NOMO-1 treated with dmso at 0.1 percent for 144 hours (cell line): ENCODE results near the gene RAI1.

ENCODE experiments used
- DNase-seq: peaks from one replicate; lab custom pipeline; 2025; ENCODE audit not compliant: unreplicated experiment; lab: John Stamatoyannopoulos, UW

Gene RAI1

DNA sequence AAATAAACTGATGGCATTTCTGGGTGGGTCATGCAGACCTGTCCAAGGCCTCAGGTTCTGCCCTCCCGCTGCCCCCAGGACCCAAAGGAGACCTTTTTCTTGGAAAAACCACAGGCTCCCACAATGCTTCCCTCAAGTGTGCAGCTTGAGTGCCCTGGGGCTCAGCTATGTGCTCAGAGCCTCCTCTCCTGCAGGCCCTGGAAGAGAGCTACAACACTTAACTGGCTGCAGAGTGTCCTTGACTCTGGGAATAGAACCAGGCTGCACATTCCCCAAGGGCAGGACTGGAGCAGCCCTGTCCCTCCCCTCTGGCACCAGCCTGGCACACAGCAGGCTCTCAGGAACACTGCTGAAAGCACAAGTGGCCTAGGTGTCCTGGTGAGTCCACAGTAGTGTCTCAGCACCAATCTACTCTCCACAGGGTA lies 160.4 kb downstream of the RAI1 start:
- no peak for DNase-seq

DNA sequence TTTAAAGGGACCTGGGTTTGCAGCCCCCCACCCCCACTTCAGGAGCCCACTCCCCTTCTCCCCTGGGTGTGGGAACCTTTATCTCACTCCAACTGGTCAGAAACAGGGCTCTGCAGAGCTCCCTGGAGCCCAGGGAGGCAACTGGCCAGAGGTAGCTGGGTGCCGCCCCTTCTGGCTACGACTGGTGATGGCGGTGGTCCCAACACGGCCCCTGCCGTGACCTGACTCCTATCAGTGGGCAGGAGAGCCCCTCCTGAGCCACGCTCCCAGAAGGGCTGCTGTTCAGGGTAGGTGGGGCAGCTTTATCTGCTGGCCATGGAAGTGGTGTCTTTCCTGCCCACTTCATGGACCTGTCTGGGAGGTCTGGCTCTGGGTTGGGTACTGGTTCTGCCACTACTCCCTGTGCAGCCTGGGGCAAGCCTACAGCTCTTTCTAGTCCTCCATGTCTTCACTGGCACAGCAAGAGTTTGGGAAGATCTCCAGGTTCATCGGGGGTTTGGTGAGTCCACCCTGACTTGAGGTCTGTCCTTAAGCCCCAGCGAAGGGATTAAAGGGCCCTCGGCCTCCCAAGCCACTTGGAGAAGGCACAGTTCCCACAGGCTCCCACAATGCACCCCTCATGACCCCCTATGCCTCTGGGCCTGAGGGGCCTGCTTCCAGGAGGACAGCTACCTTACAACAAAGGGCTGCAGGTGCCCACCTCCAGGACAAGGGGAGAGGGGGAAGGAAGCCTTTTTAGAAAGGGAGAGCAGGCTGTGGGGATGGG lies 161.0 kb downstream of the RAI1 start:
- no peak for DNase-seq

DNA sequence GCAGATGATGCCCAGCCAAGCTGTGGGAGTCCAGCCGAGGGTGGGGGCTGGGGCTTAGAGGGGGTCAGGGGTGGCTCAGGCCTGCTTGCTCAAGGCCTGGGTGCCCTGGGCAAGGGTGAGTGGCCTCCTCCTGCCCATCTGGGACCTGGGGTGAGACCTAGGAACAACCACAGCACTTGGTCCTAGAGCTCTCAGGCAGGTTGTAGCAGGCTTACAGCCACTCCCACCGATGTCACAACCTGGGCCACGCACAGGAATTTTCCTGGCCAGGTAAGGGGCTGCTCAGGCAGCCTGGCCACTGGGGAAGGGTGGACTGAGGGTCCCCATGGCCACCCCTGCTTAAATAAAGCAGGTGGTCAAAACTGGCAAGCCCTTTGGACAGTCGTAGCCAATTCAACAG lies 161.8 kb downstream of the RAI1 start:
- no peak for DNase-seq

DNA sequence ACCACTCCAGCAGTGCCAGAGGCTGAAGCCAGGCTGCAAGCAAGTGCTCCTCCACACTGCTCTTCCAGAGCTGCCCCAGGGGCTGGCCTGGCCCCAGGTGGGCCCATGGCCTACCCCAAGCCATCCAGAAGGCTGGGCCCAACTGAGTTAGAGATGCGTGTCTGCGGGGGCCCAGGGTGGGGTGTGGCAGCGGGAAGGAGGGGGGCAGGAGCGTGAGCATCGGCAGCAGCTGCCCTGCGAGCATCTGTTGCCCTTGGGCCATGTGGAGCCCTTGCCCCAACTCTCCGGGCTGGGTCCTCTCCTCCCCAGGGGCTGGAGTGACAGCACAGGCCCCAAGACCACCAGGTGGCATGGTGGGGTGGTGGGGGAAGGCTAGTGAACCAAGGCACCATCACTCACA lies 162.8 kb downstream of the RAI1 start:
- DNase-seq, result no peak

DNA sequence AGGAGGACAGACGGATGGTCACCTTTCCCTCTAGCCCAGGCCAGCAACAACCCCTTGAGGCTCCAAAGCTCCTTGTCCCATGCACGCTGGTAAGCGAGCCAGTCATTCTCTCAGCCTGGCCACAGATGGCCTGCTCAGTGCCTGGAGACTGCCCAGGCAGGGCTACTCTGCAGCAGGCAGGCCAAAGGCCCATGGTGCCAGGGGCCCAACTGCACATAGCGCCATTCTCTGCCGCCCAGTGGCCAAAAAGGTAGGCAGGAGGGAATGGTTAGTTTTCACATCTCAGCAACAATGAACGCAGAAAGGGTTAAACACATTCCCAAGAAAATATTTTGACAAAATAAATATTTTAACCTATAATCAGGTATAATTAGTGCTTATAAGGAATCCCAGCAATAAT lies 163.2 kb downstream of the RAI1 start:
- DNase-seq, result no peak

DNA sequence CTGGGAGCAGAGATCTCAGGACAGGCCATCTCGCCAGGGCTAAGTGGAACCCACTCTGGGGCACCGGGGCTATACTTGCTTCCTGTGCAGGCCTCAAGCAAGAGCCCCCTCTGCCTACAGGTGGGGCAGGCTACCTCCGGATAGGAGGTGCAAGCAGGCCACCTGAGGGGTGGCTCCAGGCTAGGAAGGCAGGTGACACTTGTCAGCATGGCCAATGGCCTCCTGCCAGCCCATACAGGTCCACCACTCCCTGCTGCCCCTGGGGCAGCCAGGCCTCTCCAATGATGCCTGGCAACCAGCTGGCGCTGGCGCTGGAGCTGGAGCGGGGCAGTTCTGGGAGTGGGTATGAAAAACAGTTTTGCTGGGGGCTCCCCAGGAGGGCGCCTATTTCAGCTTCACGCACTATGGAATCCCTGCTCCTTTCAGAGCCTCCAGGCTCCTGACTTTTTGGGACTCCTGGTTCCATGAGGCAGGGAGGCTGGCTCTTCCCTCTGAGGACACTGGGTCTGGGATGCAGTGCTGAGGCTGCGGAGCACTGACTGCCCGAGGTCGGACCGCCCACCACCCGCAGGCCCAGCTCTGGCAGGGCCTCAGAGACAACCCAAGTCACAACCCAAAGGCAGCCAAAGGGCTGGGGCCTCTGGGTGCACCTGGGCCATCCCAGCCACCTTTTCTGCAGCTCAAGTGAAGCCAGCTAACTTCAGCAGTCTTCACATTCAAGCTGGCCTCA lies 164.0 kb downstream of the RAI1 start:
- DNase-seq, result no peak

DNA sequence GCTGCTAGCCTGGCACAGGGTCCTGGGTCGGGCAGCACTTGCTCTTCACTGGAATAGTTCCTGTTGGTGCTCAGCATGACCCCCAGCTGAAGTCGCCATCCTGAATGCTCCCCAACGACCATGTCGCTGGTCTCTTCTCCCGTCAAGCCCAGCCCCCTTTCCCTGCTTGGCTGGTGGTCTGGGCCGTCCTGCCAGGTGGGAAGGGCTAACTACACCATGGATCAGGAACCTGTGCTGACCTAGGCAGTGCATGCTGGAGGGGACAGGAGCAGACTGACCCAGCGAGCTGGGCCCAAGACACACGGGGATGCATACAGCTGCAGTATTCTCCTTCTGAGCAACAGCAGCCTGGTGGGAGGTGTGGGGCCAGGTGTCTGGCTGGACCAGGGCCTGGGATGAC lies 164.7 kb downstream of the RAI1 start:
- no peak for DNase-seq

DNA sequence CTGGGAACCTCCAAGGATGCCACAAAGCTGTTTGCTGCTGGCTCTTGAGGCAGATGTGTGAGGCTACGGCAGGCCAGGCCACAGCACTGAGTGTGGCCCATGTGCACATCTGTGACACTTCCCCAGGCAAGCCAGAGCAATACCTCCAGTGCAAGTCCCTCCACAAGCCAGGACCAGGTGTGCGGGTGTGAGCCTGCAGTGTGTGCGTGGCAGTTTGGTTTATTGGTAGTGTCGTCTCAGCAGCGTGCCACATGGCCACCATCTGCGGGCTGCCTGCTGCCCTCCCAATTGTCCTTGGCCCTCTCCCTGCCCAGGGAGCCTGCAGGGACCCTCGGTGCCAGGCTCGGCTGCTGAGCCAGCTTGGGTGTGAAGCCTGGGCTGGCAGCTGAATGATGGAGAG lies 165.4 kb downstream of the RAI1 start:
- DNase-seq, result no peak

DNA sequence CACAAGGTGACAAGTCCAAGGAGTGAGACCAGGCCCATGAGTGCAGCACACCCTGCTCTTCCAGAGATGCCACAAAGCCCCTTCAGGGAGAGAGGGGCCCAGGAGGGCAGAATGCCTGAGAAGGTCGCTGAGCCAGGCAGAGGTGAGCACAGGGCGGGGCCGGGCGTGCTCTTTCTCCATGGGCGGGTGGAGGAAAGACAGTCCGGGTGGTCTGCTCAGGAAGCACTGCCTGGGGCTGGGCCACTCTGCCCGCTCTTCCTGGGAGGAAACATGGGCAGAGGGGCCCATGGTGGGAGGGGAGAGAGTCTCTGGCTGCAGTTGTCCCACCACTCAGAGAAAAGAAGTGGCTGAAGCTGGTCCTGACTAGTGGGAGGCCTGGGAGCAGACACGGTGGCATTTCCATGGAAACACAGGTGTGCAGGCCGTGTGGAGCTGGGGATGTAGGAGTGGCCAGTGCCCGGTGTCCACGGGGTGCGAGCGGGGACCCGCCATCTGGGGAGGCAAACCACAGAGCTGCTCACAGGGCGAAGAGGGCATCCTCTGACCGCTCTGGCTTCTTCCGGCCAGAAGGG lies 165.9 kb downstream of the RAI1 start:
- no peak for DNase-seq

DNA sequence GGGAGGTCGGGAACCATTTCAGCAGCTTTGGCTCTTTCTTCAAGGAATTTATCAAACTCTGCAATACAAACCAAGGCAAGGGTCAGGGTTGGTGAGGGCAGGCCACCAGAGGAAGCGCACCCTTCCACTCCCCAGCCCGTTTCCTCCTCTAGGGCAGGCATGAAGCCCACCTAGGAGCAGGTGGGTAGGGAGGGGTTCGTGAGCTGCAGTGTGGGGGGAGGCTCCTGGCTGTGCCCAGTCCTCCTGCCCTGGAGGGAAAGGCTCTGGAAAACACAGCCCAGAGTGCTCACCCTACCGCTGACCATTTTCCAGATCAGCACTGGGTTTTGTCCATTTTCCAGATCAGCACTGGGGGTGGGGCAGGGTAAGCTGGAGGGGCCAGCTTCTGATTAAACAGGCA lies 166.5 kb downstream of the RAI1 start:
- no peak for DNase-seq

DNA sequence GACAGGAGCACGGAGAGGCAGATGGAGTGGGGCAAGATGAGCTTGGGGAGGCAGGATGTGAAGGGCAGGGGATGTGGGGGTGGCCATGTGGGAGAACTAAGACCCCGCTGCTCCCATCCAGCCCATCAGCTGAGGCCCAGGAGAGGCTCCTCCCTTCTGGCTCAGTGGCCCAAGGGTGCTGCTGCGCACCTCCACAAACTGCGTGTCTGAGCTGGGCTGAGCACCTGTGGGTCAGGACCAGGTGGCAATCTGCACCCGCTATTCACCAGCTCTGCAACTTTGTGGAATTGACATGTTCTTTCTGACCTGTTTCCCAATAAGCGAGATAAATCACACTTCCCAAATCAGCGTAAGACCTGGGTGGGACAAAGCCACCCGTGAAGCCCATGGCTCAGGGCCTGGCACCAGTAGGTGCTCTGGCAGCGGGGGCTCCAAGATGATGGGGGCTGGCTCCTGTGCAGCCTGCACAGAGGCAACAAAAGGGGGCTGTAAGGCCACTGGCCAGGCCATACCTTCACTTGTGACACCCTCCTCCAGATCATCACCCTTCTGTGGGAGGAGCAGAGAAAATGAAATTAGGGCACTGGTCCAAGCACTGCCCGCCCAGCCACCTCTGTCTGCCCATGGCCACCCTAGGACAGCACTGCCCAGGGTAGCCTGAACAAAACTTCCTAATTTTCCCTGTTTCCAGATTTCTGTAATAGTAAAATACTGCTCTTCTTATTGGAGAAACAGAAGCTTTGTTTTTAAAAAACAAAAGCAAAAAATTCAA lies 167.2 kb downstream of the RAI1 start:
- no peak for DNase-seq

DNA sequence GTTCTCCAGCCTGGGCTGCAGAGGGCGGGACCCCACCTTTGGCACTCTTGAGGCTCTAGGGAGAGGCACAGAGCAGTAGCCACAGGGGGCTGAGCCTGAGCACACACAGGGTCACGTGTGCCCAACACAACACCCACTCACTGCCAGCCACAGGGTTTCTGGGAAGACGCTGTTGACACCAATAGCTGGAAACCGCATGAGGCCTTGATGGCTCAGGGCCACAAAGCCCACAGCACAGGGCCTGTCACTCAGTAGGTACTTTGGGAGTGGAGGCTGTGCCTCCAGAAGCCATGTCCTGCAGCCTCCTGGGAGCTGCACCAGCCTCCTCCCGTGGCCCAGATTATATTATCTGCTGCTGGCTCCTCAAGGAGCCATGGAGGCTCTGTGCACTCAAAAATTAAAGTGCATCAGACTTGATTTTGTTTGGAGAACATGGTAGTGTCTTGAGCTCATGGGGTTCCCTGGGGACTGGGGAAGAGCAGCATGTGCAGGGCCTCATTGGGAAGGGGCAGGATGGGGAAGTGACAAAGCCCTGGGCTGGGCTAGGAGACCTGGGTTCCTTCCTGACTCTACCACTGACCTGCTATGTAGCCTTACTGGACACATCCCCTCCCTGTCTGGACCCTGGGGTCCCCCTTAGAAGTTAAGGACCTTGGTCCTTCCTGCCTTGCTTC lies 168.0 kb downstream of the RAI1 start:
- DNase-seq, result no peak

DNA sequence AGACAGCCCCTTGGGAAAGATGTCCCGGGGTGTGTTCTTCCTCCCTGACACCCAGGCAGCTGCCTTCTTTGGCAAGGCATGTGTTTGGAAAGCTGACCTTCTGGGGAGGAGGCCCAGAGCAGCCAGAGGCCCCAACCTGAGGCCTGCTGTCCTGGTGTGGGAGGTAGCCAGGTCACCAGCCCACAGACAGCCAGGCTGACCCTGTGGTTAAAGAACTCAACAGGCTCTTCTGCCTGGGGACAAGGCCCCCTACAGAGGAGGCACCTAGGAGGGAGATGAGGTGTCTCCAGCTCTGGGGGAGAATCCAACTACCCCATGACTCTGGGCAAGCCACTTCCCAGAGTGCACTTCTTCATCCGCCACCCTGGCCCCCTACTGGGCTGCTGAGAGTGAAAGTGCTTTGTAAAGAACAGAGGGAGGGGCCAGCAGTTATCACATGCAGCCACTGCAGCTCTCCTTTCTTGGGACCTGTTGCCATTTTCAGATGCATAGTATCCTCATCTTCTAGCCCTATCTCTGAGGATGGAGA lies 168.7 kb downstream of the RAI1 start:
- DNase-seq, result no peak

DNA sequence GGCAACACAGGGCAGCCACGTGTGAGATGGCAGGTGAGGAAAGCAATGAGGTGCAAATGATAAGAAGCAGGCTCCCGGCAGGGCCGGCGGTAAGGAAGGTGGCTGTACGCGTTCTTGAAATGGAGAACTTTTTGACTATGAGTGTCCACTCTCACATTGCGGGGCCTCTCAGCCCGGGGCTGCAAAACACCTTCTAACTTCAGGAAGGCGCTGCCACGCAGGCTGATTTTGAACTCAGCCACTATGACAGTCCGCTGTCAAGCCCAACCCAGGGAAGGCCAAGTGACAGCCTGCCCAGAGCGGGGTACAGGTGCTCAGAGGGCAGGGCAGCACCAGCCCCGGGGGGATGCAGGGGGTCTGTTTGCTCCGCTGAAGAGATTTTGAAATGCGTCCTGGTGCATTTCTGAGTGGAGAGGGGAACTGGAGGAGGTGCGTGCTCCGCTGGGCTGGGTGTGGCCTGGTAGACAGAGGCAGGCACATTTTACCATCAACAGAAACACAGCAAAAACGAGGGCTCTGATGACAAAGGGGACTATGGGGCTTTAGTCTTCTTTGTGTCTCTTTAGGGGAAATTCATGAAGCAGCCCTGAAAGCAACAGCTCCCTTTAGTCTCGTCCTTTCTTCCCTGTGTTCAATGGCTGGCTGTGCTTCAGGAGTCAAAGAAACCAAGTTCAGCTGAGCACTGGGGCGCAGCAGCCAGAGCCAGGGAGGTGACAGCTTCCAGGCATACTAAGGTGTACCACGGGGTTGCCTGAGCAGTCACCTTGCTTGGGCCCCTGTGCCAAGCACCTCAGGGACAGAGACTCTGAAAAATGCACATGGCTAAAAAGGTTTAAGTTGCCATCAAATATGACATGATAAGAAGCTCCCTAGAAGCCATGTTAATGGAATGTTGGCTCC lies 170.1 kb downstream of the RAI1 start:
- DNase-seq, result no peak

DNA sequence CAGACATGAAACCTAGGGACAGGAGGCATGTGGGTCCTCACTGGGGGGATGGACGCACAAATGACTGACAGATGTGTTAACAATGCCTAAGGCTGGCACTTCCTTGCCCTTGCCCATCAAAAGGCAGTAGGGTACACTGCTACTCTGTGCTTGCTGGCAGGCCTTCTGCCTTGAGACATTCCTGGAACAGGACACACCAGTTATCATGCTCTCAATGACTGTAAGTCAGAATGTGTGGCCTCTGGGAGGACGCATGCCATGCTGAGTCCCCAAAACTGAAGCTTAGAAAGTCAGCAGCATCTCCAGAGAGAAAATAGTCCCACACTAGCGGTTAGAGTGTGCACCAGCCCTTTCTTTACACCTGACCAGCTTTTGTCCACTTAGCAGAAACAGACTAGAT lies 171.7 kb downstream of the RAI1 start:
- no peak for DNase-seq

DNA sequence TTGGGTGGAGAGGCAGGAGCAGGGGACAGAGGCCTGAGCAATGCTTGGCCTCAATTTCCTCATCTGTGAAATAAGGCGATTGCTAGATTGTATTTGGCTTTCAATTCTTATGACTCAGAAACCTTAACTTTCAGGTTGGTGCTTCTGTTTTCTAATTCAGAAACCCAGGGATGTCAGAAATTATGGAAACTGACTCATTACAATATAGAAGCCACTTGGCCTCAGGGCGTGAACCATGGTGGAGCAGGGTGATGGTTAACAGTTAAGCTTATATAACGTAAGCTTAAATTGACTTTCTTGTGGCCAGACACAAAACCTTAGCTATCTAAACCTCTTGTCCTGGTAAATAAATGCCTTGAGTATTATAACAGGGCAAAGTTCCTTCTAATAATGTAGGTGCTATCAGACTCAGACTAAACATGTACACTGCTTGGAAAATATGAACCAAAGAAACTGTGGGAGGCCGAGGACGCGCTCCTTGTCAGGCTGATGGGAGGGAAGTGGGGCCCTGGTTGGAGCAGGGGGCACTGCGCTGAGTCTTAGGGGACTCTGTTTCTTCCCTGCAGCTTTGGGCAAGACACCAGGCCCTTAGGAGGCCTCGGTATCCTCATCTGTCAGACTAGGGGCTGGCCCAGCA lies 172.7 kb downstream of the RAI1 start:
- DNase-seq, result no peak

DNA sequence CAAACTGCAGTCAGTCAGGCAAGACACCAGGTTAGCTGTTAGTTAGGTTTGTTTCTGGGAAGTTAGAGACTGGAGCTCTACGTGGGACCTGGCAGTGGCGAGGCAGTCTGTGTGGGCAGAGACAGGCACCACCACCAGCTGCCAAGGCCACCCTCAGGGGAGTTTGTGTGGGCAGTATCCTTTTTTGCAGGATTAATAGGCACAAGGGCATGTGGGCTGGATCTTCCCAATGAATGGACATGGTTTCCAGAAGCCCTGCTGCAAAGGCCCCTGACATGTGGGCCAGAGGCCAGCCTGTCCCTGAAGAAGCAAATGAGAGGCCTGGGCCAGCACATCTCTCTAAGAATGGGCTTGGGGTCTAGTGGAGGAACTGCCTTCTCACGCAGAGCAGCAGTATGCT lies 174.7 kb downstream of the RAI1 start:
- no peak for DNase-seq

DNA sequence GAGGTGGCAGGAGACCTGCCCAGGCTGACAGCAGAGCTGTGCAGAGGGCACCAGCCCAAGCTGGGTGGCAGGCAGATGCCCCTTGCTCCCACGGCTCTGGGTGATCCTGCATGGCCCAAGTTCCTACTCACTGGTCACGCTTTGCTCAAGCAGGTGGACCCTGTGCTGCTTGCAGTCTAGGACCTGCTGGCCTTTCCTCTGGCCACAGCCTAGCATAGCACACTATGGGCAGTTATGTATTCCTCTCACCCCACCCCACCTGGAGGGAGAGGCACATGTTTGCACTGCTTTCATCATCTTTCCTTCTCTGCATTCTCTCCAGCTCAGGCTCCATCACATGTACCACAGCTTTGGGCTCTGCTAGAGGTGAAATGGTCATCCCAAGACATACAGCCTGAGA lies 175.1 kb downstream of the RAI1 start:
- DNase-seq, result no peak

DNA sequence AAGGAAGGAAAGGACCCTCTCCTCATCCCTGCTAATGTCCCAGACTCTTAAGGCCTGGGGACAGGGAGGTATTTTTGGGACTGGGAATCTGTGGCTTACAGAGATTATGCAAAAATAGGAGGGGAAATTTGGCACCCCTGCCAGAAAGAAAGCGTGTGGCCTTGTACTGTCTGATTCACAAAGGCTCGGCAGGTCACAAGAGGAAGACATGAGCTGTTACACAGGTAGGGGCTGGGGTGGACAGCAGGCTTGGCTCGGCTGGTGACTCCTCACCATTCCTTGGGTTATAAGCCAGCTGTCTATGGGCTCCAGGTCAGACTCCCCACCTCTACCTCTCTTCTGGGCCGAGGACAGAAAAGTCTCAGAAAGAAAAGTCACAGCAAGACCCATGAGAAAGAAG lies 176.2 kb downstream of the RAI1 start:
- no peak for DNase-seq
